IMR-90 (cell line): ENCODE measurements around the gene SEMG2. TPM values are rescaled to one million over a fixed set of nuclear protein-coding genes. Genes with fewer than 3 reads are reported as not detected.

Experiments used
- ATAC-seq: fragments of 200-7000 bp; cut with Tn5 transposase; 2 replicates; pipeline ENCODE4 v1.9.1; 2020; ENCODE audit warnings: low read depth, mild to moderate bottlenecking, moderate library complexity
- BruUV-seq: library from RNA; stranded (reverse); fragments of 400-500 nt; replicated peaks from 2 replicates; lab custom pipeline; 2021; lab: Mats Ljungman, UMichigan
- CTCF ChIA-PET: fragments of 300-600 bp; formaldehyde crosslinking; extraction: SDS; loops from one replicate; lab custom pipeline; 2021; ENCODE audit warnings: antibody characterized with exemption; lab: Yijun Ruan, JAX
- POLR2A ChIA-PET: fragments of 300-600 bp; sonication (Branson Sonifier 250); formaldehyde crosslinking; loops from one replicate; lab custom pipeline; 2022; ENCODE audit warnings: antibody characterized with exemption; ENCODE audit not compliant: unreplicated experiment; lab: Charles Lee
- DNase-seq: peaks from one replicate; pipeline ENCODE4 v3.0.0; 2013
- H2AFZ ChIP-seq: replicated peaks from 2 replicates; pipeline ENCODE3; 2013; ENCODE audit warnings: low read length, mild to moderate bottlenecking; ENCODE audit not compliant: poor library complexity
- H2AK5ac ChIP-seq: 2 replicates; pipeline ENCODE4 v1.6.1; 2013; ENCODE audit warnings: low read depth, low read length, inconsistent platforms
- H2AK9ac ChIP-seq: replicated peaks from 2 replicates; pipeline ENCODE3; 2013; ENCODE audit warnings: mild to moderate bottlenecking, low read depth, low read length, moderate library complexity; ENCODE audit not compliant: poor library complexity
- H2BK120ac ChIP-seq: 2 replicates; pipeline ENCODE4 v1.6.1; 2013; ENCODE audit warnings: low read depth, low read length, inconsistent platforms
- H2BK15ac ChIP-seq: 3 replicates; pipeline ENCODE4 v1.6.1; 2013; ENCODE audit warnings: low read depth, low read length, inconsistent platforms
- H2BK20ac ChIP-seq: 2 replicates; pipeline ENCODE4 v1.6.1; 2013; ENCODE audit warnings: low read depth, mild to moderate bottlenecking, inconsistent platforms, low read length, moderate library complexity
- H2BK5ac ChIP-seq: 2 replicates; pipeline ENCODE4 v1.6.1; 2013; ENCODE audit warnings: mild to moderate bottlenecking, low read depth, low read length, inconsistent platforms; ENCODE audit not compliant: poor library complexity, severe bottlenecking
- H3K14ac ChIP-seq: replicated peaks from 2 replicates; pipeline ENCODE4 v1.6.1; 2013; ENCODE audit warnings: low read depth, low read length, inconsistent platforms
- H3K18ac ChIP-seq: 2 replicates; pipeline ENCODE4 v1.6.1; 2013; ENCODE audit warnings: low read depth, low read length, control low read depth
- H3K23ac ChIP-seq: 2 replicates; pipeline ENCODE4 v1.6.1; 2013; ENCODE audit warnings: low read depth, low read length, inconsistent platforms
- H3K27ac ChIP-seq: 2 replicates; pipeline ENCODE4 v1.5.1; 2013; ENCODE audit warnings: mild to moderate bottlenecking, control low read depth, low read length; ENCODE audit not compliant: insufficient read depth
- H3K27me3 ChIP-seq: 2 replicates; pipeline ENCODE4 v1.6.1; 2013; ENCODE audit warnings: low read length; ENCODE audit not compliant: control insufficient read depth, insufficient read depth
- H3K36me3 ChIP-seq: 2 replicates; pipeline ENCODE4 v1.6.1; 2013; ENCODE audit warnings: low read length, mixed read lengths; ENCODE audit not compliant: control insufficient read depth, insufficient read depth
- H3K4ac ChIP-seq: 2 replicates; pipeline ENCODE4 v1.6.1; 2013; ENCODE audit warnings: low read depth, low read length, inconsistent platforms
- H3K4me1 ChIP-seq: 2 replicates; pipeline ENCODE4 v1.6.1; 2013; ENCODE audit warnings: low read length, mixed read lengths; ENCODE audit not compliant: control insufficient read depth, insufficient read depth
- H3K4me2 ChIP-seq: 2 replicates; pipeline ENCODE4 v1.6.1; 2013; ENCODE audit warnings: low read depth, mild to moderate bottlenecking, control low read depth, low read length, moderate library complexity
- H3K4me3 ChIP-seq: 2 replicates; pipeline ENCODE4 v1.5.1; 2013; ENCODE audit warnings: low read depth, mild to moderate bottlenecking, control low read depth, low read length, moderate library complexity; ENCODE audit not compliant: insufficient read depth
- H3K56ac ChIP-seq: 2 replicates; pipeline ENCODE4 v1.6.1; 2013; ENCODE audit warnings: low read length, inconsistent platforms; ENCODE audit not compliant: insufficient read depth; ENCODE audit errors: extremely low read depth
- H3K79me1 ChIP-seq, 2 experiments: 2 replicates each; pipeline ENCODE4 v1.6.1; 2013; ENCODE audit warnings: low read length in 2 of 2, inconsistent platforms in 1 of 2, low read depth in 1 of 2
- H3K9ac ChIP-seq: 2 replicates; pipeline ENCODE4 v1.6.1; 2013; ENCODE audit warnings: low read depth, low read length, control low read depth
- H3K9me1 ChIP-seq: 2 replicates; pipeline ENCODE4 v1.6.1; 2013; ENCODE audit warnings: low read length, inconsistent platforms; ENCODE audit not compliant: insufficient read depth
- H3K9me3 ChIP-seq: 2 replicates; pipeline ENCODE4 v1.6.1; 2013; ENCODE audit warnings: low read length; ENCODE audit not compliant: control insufficient read depth, insufficient read depth
- H4K20me1 ChIP-seq: 2 replicates; pipeline ENCODE4 v1.6.1; 2013; ENCODE audit warnings: low read length, inconsistent platforms; ENCODE audit not compliant: insufficient read depth
- H4K5ac ChIP-seq: 2 replicates; pipeline ENCODE4 v1.6.1; 2013; ENCODE audit warnings: mild to moderate bottlenecking, low read depth, low read length, control low read depth
- H4K8ac ChIP-seq, 2 experiments: 2 replicates each; pipeline ENCODE4 v1.6.1; 2013; ENCODE audit warnings: low read depth in 2 of 2, low read length in 2 of 2, control low read depth in 1 of 2, inconsistent platforms in 1 of 2
- H4K91ac ChIP-seq: 2 replicates; pipeline ENCODE4 v1.6.1; 2013; ENCODE audit warnings: low read depth, low read length, inconsistent platforms; ENCODE audit not compliant: insufficient read depth
- BHLHE40 ChIP-seq: fragments of 150-350 bp; IDR thresholded peaks from 2 replicates; pipeline ENCODE4 v1.6.1; 2016; ENCODE audit warnings: mild to moderate bottlenecking, low read depth, low read length
- CEBPB ChIP-seq: IDR thresholded peaks from 2 replicates; pipeline ENCODE4 v1.6.1; 2012; ENCODE audit warnings: low read depth, low read length, improper control_type of control experiment
- CHD1 ChIP-seq: IDR thresholded peaks from 2 replicates; pipeline ENCODE4 v1.6.1; 2012; ENCODE audit warnings: low read depth, low read length, improper control_type of control experiment
- FOS ChIP-seq: fragments of 150-350 bp; IDR thresholded peaks from 2 replicates; pipeline ENCODE4 v1.6.1; 2016; ENCODE audit warnings: low read depth, low read length
- MAFK ChIP-seq: IDR thresholded peaks from 2 replicates; pipeline ENCODE4 v1.6.1; 2012; ENCODE audit warnings: low read depth, low read length, improper control_type of control experiment
- MAZ ChIP-seq: IDR thresholded peaks from 2 replicates; pipeline ENCODE4 v1.6.1; 2012; ENCODE audit warnings: low read depth, mild to moderate bottlenecking, low read length, improper control_type of control experiment, moderate library complexity, borderline replicate concordance
- MXI1 ChIP-seq: IDR thresholded peaks from 2 replicates; pipeline ENCODE4 v1.6.1; 2012; ENCODE audit warnings: low read depth, mild to moderate bottlenecking, low read length, moderate library complexity, borderline replicate concordance
- NFE2L2 ChIP-seq: fragments of 150-350 bp; IDR thresholded peaks from 2 replicates; pipeline ENCODE4 v1.6.1; 2016; ENCODE audit warnings: low read depth, mild to moderate bottlenecking, low read length
- POLR2A ChIP-seq: IDR thresholded peaks from 2 replicates; pipeline ENCODE4 v1.6.1; 2012; ENCODE audit warnings: mild to moderate bottlenecking, low read depth, low read length
- RAD21 ChIP-seq: IDR thresholded peaks from 2 replicates; pipeline ENCODE4 v1.6.1; 2012; ENCODE audit warnings: low read length, improper control_type of control experiment
- RCOR1 ChIP-seq: IDR thresholded peaks from 2 replicates; pipeline ENCODE4 v1.6.1; 2012; ENCODE audit warnings: mild to moderate bottlenecking, low read length, improper control_type of control experiment; ENCODE audit not compliant: insufficient replicate concordance
- RFX5 ChIP-seq: IDR thresholded peaks from 2 replicates; pipeline ENCODE4 v1.8.0; 2012; ENCODE audit warnings: low read depth, mild to moderate bottlenecking, low read length, moderate library complexity
- SMC3 ChIP-seq: fragments of 150-350 bp; IDR thresholded peaks from 2 replicates; pipeline ENCODE4 v1.6.1; 2016; ENCODE audit warnings: low read depth, mild to moderate bottlenecking, antibody characterized with exemption, low read length, moderate library complexity
- USF2 ChIP-seq: fragments of 150-350 bp; IDR thresholded peaks from 2 replicates; pipeline ENCODE4 v1.6.1; 2017; ENCODE audit warnings: mild to moderate bottlenecking, antibody characterized with exemption, low read length, low read depth
- WGBS, 2 experiments: methylation state at CpG; one replicate each; pipeline versions ENCODE4 v1.1.5 to v1.1.7; 2013; ENCODE audit warnings: missing lambda C conversion rate in 2 of 2; ENCODE audit not compliant: insufficient read length in 1 of 2; ENCODE audit errors: extremely low coverage in 2 of 2; 5-methylcytosine and 5-hydroxymethylcytosine counted together
- dilution Hi-C: fragments of 300-500 bp; cut with HindIII; formaldehyde crosslinking; loops from one replicate; pipeline ENCODE4 v1.14.3; 2018; ENCODE audit warnings: low sequenced_read_pairs; ENCODE audit not compliant: unreplicated experiment
- in situ Hi-C: fragments of 300-500 bp; cut with MboI; formaldehyde crosslinking; loops from 3 replicates; pipeline ENCODE4 v1.14.3; 2019; ENCODE audit warnings: low sequenced_read_pairs, inconsistent platforms, mixed read lengths
- intact Hi-C: fragments of 100-400 bp; cut with micrococcal nuclease; formaldehyde crosslinking; loops from 2 replicates; pipeline ENCODE4 v1.10.0; 2022
- polyA plus RNA-seq, 3 experiments: library from polyadenylated mRNA; depleted of rRNA; stranded (reverse); fragments of >200 nt; gene quantifications; 2 replicates each; pipeline ENCODE4 v1.2.3, GENCODE V29; 2012; ENCODE audit warnings: low replicate concordance in 1 of 3
- total RNA-seq: library from RNA; depleted of rRNA; stranded (reverse); fragments of >200 nt; gene quantifications from 2 replicates; pipeline ENCODE4 v1.2.3, GENCODE V29; 2012
- TF ChIP-seq, protein P1 (sequence below): fragments of 150-350 bp; IDR thresholded peaks from 2 replicates; pipeline ENCODE4 v1.6.1; 2016; ENCODE audit warnings: low read depth, mild to moderate bottlenecking, low read length, moderate library complexity, borderline replicate concordance
- TF ChIP-seq, protein P2 (sequence below): conservative IDR thresholded peaks from 2 replicates; pipeline ENCODE4 v1.5.1; 2012; ENCODE audit warnings: mild to moderate bottlenecking, low read depth, low read length, improper control_type of control experiment

SEMG2 gene
- total and polyA plus RNA-seq, 2 of the 4 experiments (the other 2 are of a cell fraction): not detected

GRCh38 chr20:45258259-45258658, 37.1 kb downstream of the SEMG2 start:
- in situ Hi-C loops: no loop called here
- TF ChIP-seq FOS (no peak), SMC3 (no peak), CEBPB (no peak), BHLHE40 (no peak), RFX5 (no peak), NFE2L2 (no peak), MXI1 (no peak), MAZ (no peak), POLR2A (no peak), RCOR1 (no peak), RAD21 (no peak), MAFK (no peak), USF2 (no peak), CHD1 (no peak)
- TF ChIP-seq, protein P1, sequence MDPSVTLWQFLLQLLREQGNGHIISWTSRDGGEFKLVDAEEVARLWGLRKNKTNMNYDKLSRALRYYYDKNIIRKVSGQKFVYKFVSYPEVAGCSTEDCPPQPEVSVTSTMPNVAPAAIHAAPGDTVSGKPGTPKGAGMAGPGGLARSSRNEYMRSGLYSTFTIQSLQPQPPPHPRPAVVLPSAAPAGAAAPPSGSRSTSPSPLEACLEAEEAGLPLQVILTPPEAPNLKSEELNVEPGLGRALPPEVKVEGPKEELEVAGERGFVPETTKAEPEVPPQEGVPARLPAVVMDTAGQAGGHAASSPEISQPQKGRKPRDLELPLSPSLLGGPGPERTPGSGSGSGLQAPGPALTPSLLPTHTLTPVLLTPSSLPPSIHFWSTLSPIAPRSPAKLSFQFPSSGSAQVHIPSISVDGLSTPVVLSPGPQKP: no peak
- TF ChIP-seq, protein P2, sequence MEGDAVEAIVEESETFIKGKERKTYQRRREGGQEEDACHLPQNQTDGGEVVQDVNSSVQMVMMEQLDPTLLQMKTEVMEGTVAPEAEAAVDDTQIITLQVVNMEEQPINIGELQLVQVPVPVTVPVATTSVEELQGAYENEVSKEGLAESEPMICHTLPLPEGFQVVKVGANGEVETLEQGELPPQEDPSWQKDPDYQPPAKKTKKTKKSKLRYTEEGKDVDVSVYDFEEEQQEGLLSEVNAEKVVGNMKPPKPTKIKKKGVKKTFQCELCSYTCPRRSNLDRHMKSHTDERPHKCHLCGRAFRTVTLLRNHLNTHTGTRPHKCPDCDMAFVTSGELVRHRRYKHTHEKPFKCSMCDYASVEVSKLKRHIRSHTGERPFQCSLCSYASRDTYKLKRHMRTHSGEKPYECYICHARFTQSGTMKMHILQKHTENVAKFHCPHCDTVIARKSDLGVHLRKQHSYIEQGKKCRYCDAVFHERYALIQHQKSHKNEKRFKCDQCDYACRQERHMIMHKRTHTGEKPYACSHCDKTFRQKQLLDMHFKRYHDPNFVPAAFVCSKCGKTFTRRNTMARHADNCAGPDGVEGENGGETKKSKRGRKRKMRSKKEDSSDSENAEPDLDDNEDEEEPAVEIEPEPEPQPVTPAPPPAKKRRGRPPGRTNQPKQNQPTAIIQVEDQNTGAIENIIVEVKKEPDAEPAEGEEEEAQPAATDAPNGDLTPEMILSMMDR: no peak
- H4K91ac ChIP-seq: no peak overlapping the region
- H3K27me3 ChIP-seq: peaks cover 10% of the 10 kb centered on the region
- no peaks in the 10 kb centered on the region for H3K4me1 ChIP-seq
- CTCF ChIA-PET: no interaction called here
- H2BK20ac ChIP-seq: no peak overlapping the region
- no peak overlapping the region for H2AFZ ChIP-seq
- no peak overlapping the region for H2AK9ac ChIP-seq
- no peak overlapping the region for H3K14ac ChIP-seq
- no peak overlapping the region for H4K5ac ChIP-seq
- no peak overlapping the region for H3K27ac ChIP-seq
- H4K8ac ChIP-seq: no peak overlapping the region
- no peak overlapping the region for H3K4ac ChIP-seq
- no peaks in the 10 kb centered on the region for H3K9me1 ChIP-seq
- no peaks in the 10 kb centered on the region for H3K79me1 ChIP-seq
- no peak overlapping the region for H2BK5ac ChIP-seq
- no peak overlapping the region for H2BK120ac ChIP-seq
- dilution Hi-C loops: no loop called here
- no TSS peak for BruUV-seq
- no peak overlapping the region for H3K4me3 ChIP-seq
- no peak overlapping the region for H3K56ac ChIP-seq
- H2AK5ac ChIP-seq: no peak overlapping the region
- no peak overlapping the region for H3K9ac ChIP-seq
- POLR2A ChIA-PET: no interaction called here
- DNase-seq: no peak
- no peak for ATAC-seq
- intact Hi-C loops: no loop called here
- H3K4me2 ChIP-seq: no peak overlapping the region
- H3K36me3 ChIP-seq: no peaks in the 10 kb centered on the region
- H3K18ac ChIP-seq: no peak overlapping the region
- no peak overlapping the region for H3K23ac ChIP-seq
- no CpG with 5 or more reads among the region's 3 CpGs for WGBS, 2 experiments
- H2BK15ac ChIP-seq: no peak overlapping the region
- no peaks in the 10 kb centered on the region for H4K20me1 ChIP-seq
- H3K9me3 ChIP-seq: no peaks in the 10 kb centered on the region
